GM12801 (cell line): ENCODE data around the gene ATXN7L1.

Experiments
- TF ChIP-seq, protein P1 (sequence below): IDR thresholded peaks from one replicate; pipeline ENCODE4 v1.5.1; 2011; ENCODE audit warnings: control low read depth; ENCODE audit not compliant: insufficient read length; ENCODE audit errors: extremely low read depth

The ATXN7L1 gene

GRCh38 chr7:105707381-105707780, 169.0 kb downstream of the ATXN7L1 start:
- TF ChIP-seq, protein P1, sequence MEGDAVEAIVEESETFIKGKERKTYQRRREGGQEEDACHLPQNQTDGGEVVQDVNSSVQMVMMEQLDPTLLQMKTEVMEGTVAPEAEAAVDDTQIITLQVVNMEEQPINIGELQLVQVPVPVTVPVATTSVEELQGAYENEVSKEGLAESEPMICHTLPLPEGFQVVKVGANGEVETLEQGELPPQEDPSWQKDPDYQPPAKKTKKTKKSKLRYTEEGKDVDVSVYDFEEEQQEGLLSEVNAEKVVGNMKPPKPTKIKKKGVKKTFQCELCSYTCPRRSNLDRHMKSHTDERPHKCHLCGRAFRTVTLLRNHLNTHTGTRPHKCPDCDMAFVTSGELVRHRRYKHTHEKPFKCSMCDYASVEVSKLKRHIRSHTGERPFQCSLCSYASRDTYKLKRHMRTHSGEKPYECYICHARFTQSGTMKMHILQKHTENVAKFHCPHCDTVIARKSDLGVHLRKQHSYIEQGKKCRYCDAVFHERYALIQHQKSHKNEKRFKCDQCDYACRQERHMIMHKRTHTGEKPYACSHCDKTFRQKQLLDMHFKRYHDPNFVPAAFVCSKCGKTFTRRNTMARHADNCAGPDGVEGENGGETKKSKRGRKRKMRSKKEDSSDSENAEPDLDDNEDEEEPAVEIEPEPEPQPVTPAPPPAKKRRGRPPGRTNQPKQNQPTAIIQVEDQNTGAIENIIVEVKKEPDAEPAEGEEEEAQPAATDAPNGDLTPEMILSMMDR: no peak

GRCh38 chr7:105705427-105705826, 171.0 kb downstream of the ATXN7L1 start:
- TF ChIP-seq, protein P1: no peak

- TF ChIP-seq, protein P1: no peak
Measured at GRCh38 chr7:105703207-105703930, 173.0 kb downstream of the ATXN7L1 start.

DNA sequence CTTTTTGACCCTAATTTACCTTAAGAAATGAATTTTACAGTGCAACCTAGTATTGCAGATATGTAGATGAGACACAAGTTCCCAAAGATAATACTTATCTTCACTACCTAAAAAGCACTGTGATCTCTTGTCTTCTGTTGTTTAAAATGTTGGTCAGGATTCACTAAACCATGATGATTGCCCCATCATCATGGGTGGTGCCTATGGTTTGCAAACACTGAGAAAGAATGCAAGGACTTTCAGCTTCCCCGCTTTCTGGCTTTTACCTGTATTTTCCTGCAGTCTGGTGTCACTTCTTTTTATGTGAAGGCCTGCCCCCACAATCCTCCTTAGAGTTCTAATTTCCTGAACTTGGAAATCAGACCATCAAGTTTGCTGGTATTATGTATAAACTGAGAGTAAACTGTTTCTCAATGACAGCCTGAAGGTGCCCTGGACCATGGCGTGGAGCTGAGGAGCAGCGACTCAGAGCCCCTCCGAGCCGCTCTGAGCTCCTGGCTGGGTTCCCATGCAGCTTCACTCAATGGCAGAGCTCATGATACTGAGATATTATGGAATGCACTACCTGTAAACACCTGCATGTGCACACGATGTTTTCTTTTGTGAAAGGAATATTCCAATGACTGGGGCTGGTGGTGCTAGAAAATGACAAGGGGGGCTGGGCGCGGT, 176.7 kb downstream of the ATXN7L1 start:
- TF ChIP-seq, protein P1: no peak

DNA sequence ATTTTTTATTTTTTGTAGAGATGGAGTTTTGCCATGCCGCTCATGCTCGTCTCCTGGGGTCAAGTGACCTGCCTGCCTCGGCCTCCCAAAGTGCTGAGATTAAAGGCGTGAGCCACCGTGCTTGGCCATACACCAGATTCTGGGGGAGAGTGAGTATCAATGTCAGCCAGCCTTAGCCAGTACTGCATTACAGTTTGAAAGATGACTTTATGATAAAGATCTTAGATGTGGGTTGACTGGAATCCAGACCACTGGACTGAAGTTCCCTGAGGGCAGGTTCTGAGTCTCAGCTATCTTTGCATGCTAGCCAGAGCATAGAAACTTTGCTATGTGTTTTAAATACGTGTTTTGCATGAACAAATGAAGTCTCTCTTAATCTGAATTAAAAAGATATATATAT, 177.9 kb downstream of the ATXN7L1 start:
- TF ChIP-seq, protein P1: no peak

DNA sequence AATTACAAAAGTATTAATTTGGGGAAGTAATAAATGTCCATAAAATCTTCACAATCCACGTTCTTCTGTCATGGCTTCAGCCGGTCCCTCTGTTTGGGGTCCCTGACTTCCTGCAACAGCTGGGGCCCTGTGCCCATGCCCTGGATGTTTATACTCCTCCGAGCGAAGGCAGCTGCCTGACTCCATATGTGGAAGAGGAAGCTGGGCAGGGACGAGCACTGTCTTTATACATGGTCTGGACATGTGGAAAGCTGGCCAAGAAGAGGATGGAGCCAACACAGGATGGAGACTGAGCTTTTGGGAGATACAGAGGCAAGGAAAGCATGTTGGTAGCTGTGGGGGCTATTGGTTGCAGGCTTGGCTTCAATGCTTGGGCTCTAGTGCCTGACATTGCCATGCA, 178.6 kb downstream of the ATXN7L1 start:
- TF ChIP-seq, protein P1: no peak

DNA sequence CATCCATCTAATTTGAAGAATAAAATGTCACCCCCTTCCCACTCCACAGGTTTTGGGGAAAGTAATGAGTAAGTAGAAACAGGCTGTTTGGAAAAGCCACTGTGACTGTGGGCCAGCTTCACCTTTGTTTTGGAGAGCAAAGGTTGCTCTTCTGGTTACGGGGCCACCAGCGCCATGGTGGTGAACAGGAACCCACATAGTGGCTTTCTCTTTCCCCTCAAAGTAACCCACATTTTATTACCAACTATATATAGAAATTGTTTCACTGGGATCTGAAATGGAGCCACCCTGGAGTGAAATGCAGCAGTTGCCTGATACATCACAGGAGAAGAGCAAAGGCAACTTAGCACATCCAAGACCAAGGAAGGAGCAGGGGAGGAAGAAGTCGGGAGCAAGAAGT, 182.8 kb downstream of the ATXN7L1 start:
- TF ChIP-seq, protein P1: no peak
